Measurements from ENCODE around the gene SLC41A3.

GRCh38 chr3:126080970-126081369 is 3.0 kb downstream of the SLC41A3 start:
- TF ChIP-seq EZH2phosphoT487 (IDR thresholded peaks at IDR 0.05; ENCODE audit: borderline replicate concordance) (no peak), CTCF (conservative IDR thresholded peaks at IDR 0.05; ENCODE audit: low read length) (no peak)

Data from Loucy (cell line).